NCI-H146 treated with DMSO at 0.1 percent for 48 hours (cell line): Measurements from ENCODE around the gene AQP7.
"Not testable (repeated sequence)": the region's sequence is repeated elsewhere in the genome, so short reads cannot be mapped to it uniquely, and the experiment has no call there.

Experiments
- DNase-seq: peaks from one replicate; lab custom pipeline; 2025; ENCODE audit not compliant: unreplicated experiment; lab: John Stamatoyannopoulos, UW

Gene AQP7

GRCh38 chr9:33402371-33402770 is at the start of gene AQP7:
AQP7 (minus strand) TSS chr9:33402568; CDS start chr9:33401262, 1,306 bp downstream.
- DNase-seq, result not testable (repeated sequence)

DNA sequence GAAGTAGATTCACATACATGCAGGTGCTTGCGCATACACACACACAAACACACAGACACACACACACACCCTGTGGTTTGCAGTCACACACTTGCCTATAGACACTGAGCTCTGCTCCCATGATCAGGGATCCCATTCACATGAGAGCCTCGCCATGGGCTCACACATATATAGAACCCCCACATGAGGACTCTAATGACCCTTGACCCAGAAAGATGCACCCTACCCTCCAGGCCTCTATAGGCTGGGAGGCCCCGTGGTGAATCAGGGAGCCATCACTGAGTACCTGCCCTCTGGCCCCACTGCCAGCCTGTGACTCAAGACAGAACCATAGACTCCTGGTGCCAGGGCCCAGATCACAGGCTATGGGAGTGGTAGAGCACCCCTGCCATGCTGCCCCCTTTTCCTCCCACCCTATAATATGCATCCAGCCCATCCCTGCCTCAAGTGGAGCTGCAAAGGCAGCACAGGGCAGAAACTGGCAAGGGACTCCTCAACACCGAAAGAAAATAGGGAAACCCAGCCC is 48.3 kb upstream of the AQP7 start:
- no peak for DNase-seq

- no peak for DNase-seq
These were observed 47.3 kb upstream of the AQP7 start for GRCh38 chr9:33449715-33450114.

GRCh38 chr9:33447799-33448553 is 45.6 kb upstream of the AQP7 start:
- no peak for DNase-seq

DNA sequence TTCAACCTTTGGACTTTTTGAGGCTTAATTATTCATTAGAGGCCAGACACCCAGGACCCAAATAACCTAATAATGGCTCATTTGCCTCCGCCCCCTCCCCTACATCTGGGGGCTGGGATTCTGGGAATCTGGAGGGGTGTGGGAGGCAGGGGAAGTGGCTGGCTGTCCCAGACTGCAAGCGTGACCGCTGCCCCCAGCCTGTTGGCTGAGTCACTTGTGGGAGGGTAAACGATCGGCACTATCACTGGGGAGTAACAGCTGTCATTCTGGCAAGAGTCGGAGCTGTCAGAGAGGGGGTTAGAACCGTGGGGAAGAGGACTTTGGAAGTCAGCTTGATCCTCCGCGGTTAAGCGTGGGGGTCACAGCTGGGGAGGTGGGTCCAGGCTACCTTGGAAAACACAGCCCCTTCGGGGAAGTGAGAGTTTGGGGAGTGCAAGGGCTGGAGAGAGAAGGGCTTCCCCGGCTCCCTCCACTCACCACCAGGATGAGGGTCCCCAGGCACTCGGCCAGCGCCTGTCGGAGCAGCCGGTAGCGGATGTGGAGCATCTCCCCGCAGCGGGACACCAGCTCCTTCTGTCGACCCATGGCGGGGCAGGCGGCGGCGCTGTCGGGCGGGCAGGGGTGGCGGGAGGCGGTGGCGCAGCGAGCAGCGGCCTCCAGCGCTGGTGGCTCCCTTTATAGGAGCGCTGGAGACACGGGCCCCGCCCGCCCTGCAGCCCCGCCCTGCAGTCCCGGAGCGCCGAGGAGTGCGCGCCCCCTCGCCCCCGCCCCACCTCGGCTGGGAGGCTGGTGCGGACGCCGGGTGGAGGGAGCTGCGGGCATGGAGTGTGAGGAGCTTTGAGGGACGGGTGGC is 44.8 kb upstream of the AQP7 start, which contains the start of gene AQP3:
Gene AQP3 (minus strand): TSS at position 648 of the 853 bp plus-strand sequence. CDS start 63 bp downstream, at position 585.
- DNase-seq, result peak; percentile 43

DNA sequence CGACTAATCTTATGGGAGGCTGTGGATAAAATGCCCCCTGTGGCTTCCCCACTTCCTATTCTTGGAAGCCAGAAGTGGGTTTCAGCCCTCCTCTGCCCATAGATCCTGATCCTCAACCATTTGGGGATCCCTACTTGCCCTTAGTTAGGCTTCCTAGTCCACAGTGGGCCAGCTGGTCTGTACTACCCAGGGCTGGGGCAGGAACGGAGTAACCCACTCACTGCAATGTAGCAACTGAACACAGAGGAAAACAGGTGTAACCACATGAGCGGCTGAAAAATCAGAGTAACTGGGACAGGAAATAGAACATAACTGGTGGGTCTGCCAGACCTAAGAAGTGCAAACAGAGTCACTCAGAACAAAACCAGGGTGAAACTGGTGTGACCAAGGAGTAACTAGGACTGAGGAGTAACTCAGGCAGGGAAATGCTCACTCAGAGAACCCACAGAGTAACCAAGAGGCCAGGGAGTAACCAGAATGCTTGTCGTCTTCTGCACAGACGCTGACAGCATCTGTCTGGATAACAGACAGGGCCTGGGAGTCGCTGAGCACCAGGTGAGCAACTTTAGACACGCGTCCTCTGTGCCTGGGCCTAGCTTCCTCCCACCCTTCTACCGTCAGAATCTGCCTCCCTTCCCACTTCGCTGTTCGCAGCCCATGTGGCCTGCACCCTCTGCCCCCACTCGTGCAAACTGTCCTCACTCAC is 44.0 kb upstream of the AQP7 start:
- no peak for DNase-seq

GRCh38 chr9:33445389-33446239 is 43.2 kb upstream of the AQP7 start:
- DNase-seq, result no peak

DNA sequence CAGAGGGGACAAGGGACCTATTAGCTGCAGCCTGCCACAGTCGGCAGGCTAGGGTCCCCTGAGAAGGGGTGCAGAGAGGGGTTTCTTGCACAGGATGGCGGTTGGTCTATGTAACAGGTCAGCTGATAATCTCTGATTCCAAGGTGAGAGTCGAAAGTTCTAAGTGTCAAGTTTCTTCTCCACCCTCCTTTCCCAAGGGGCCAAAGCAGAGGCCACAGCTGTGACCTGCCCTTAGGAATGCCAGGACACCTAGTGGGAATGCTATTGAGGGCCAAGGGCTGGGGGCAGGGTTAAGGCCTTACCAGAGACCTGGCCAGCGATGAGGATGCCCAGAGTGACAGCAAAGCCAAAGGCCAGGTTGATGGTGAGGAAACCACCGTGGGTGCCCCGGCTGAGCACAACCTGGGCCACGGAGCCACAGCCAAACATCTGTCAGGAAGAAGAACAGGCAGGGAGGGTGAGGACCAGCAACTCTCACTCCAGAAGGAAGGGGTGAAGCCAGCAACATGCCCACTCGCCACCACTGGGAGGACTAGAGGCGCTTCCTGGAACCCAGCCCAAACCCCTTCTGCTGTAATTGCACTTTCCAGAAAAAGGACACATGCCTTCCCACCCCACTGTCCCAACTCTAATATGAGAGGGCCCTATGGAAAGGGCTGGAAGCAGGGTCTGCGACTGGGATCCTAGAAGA is 41.2 kb upstream of the AQP7 start:
- DNase-seq, result no peak

GRCh38 chr9:33443047-33443446 is 40.7 kb upstream of the AQP7 start:
- DNase-seq, result no peak

DNA sequence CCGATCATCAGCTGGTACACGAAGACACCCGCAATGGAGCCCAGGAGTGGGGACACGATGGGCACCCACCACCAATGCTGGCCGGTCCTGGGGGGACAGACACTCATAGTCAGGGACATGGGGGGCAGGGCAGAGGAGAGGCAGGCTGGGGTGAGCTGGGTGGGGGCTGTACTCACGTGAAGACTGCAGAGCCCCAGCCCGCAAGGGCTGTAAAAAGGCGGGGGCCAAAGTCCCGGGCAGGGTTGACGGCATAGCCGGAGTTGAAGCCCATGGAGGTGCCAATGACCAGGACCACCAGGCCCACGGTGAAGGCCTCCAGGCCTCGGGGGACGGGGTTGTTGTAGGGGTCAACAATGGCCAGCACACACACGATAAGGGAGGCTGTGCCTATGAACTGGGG is 39.8 kb upstream of the AQP7 start:
- DNase-seq, result no peak

- DNase-seq, result no peak
These were observed 38.2 kb upstream of the AQP7 start for GRCh38 chr9:33440609-33441008.

- DNase-seq, result no peak
These were observed 37.8 kb upstream of the AQP7 start for GRCh38 chr9:33440204-33440603.

DNA sequence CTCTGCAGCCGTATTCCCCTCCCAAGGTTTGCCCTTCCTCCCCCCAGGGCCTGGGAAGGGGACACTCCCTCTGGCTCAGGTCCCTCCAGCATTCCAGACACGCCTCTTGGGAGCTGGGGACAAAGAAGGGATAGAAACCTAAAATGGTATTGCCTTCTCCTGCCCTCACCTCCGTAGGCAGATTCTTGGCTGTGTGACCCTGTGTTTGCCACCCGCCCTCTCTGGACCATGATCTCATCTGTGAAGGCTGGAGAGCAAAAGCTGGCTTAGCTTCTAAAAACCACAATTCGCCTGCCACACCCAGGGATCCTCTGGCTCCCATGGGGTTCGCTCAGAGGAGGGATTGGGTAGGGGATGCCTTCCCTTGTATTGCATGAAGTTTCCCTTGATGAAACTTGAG is 37.4 kb upstream of the AQP7 start:
- no peak for DNase-seq

DNA sequence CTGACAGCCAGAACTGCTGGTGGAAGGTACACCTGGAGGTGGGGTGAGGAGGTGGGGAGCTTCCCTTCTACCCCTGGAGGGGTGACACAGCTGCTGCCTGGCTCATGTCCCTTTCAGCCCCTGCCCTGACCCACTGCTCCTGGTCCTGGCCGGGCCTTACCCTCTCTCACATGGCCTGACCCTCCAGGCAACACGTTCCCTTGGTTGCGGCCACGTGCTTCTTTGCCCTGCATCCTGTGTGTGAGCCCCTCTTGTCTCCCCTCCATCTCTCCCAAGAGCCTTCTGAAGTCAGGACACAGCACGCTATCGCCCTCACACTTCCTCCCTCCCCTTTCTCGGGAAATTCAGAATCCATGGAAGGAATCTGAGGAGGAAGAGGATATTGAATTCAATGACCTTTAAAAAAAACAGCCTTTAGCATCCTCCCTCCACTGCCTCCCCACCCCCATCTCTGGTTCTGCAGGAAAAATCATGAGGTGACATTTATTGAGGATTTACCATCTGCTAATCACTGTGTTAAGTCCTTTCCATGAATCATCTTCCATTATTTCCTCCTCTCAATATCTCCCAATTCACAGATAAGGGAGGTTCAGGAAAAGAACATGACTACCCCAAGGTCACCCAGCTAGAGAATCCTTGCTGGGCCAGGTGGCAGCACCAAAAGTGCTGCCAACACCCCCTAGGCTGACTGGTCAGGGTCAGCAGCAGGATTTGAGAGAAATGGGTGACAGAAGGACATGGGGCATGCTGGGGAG is 36.7 kb upstream of the AQP7 start:
- no peak for DNase-seq

GRCh38 chr9:33437898-33438297 is 35.5 kb upstream of the AQP7 start:
- DNase-seq, result no peak

- DNase-seq, result no peak
These were observed 34.8 kb upstream of the AQP7 start for GRCh38 chr9:33437205-33437604.

GRCh38 chr9:33436445-33436844 is 34.1 kb upstream of the AQP7 start:
- DNase-seq, result no peak

- DNase-seq, result no peak
These were observed 33.5 kb upstream of the AQP7 start for GRCh38 chr9:33435821-33436277.
